Measurements from ENCODE around the gene ZKSCAN4.

DNA sequence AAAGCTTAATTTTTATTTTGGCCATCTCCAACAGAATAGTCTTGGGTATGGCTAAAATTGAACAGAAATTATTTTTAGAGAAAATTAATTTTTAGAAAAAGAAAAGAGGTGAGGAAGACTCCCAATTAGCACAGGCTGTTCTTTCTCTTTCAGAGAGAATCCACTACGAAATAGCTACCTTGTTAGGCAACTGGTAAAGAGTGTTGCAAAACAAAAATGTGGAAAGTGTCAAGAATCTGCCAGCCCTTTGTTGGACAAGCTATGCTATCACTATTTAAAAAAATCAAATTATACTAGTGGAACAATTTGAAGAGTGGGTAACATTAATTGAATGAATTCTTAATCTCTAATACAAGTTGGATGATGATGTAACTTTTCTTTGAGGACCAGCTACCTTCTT lies 46.2 kb downstream of the ZKSCAN4 start:
- TF ChIP-seq FOXK1 (CRISPR knock-in tag; IDR thresholded peaks at IDR 0.05) (no peak), MXD4 (CRISPR knock-in tag; IDR thresholded peaks at IDR 0.05; ENCODE audit: borderline replicate concordance) (no peak), SMAD3 (CRISPR knock-in tag; IDR thresholded peaks at IDR 0.05; ENCODE audit: borderline replicate concordance) (no peak), MAX (CRISPR knock-in tag; IDR thresholded peaks at IDR 0.05) (no peak), TCF7 (CRISPR knock-in tag; IDR thresholded peaks at IDR 0.05; ENCODE audit: low read depth) (no peak), ZBTB21 (CRISPR knock-in tag; IDR thresholded peaks at IDR 0.05; ENCODE audit: borderline replicate concordance) (no peak), ZNF232 (CRISPR knock-in tag; IDR thresholded peaks at IDR 0.05) (no peak), ARID4B (CRISPR knock-in tag; IDR thresholded peaks at IDR 0.05; ENCODE audit: borderline replicate concordance) (no peak), IRF2 (CRISPR knock-in tag; IDR thresholded peaks at IDR 0.05; ENCODE audit: borderline replicate concordance, low read depth) (no peak), ETV6 (CRISPR knock-in tag; IDR thresholded peaks at IDR 0.05) (no peak)
- TF ChIP-seq, protein P1, sequence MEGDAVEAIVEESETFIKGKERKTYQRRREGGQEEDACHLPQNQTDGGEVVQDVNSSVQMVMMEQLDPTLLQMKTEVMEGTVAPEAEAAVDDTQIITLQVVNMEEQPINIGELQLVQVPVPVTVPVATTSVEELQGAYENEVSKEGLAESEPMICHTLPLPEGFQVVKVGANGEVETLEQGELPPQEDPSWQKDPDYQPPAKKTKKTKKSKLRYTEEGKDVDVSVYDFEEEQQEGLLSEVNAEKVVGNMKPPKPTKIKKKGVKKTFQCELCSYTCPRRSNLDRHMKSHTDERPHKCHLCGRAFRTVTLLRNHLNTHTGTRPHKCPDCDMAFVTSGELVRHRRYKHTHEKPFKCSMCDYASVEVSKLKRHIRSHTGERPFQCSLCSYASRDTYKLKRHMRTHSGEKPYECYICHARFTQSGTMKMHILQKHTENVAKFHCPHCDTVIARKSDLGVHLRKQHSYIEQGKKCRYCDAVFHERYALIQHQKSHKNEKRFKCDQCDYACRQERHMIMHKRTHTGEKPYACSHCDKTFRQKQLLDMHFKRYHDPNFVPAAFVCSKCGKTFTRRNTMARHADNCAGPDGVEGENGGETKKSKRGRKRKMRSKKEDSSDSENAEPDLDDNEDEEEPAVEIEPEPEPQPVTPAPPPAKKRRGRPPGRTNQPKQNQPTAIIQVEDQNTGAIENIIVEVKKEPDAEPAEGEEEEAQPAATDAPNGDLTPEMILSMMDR (IDR thresholded peaks at IDR 0.05), result no peak
- TF ChIP-seq, protein P2, sequence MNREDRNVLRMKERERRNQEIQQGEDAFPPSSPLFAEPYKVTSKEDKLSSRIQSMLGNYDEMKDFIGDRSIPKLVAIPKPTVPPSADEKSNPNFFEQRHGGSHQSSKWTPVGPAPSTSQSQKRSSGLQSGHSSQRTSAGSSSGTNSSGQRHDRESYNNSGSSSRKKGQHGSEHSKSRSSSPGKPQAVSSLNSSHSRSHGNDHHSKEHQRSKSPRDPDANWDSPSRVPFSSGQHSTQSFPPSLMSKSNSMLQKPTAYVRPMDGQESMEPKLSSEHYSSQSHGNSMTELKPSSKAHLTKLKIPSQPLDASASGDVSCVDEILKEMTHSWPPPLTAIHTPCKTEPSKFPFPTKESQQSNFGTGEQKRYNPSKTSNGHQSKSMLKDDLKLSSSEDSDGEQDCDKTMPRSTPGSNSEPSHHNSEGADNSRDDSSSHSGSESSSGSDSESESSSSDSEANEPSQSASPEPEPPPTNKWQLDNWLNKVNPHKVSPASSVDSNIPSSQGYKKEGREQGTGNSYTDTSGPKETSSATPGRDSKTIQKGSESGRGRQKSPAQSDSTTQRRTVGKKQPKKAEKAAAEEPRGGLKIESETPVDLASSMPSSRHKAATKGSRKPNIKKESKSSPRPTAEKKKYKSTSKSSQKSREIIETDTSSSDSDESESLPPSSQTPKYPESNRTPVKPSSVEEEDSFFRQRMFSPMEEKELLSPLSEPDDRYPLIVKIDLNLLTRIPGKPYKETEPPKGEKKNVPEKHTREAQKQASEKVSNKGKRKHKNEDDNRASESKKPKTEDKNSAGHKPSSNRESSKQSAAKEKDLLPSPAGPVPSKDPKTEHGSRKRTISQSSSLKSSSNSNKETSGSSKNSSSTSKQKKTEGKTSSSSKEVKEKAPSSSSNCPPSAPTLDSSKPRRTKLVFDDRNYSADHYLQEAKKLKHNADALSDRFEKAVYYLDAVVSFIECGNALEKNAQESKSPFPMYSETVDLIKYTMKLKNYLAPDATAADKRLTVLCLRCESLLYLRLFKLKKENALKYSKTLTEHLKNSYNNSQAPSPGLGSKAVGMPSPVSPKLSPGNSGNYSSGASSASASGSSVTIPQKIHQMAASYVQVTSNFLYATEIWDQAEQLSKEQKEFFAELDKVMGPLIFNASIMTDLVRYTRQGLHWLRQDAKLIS (CRISPR knock-in tag; IDR thresholded peaks at IDR 0.05; ENCODE audit: borderline replicate concordance), result no peak
- TF ChIP-seq, protein P3, sequence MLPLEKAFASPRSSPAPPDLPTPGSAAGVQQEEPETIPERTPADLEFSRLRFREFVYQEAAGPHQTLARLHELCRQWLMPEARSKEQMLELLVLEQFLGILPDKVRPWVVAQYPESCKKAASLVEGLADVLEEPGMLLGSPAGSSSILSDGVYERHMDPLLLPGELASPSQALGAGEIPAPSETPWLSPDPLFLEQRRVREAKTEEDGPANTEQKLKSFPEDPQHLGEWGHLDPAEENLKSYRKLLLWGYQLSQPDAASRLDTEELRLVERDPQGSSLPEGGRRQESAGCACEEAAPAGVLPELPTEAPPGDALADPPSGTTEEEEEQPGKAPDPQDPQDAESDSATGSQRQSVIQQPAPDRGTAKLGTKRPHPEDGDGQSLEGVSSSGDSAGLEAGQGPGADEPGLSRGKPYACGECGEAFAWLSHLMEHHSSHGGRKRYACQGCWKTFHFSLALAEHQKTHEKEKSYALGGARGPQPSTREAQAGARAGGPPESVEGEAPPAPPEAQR (CRISPR knock-in tag; IDR thresholded peaks at IDR 0.05), result no peak
